AG09319 (cell line): ENCODE measurements around the gene SOHLH2.

Experiments used
- DNase-seq: peaks from one replicate; pipeline ENCODE4 v3.0.0-alpha.2; 2010; ENCODE audit warnings: low read depth; ENCODE audit errors: extremely low read depth
- TF ChIP-seq, protein P1 (sequence below): IDR thresholded peaks from 2 replicates; pipeline ENCODE4 v1.5.1; 2011; ENCODE audit warnings: low read depth, mild to moderate bottlenecking, inconsistent platforms, low read length, moderate library complexity

The SOHLH2 gene

DNA sequence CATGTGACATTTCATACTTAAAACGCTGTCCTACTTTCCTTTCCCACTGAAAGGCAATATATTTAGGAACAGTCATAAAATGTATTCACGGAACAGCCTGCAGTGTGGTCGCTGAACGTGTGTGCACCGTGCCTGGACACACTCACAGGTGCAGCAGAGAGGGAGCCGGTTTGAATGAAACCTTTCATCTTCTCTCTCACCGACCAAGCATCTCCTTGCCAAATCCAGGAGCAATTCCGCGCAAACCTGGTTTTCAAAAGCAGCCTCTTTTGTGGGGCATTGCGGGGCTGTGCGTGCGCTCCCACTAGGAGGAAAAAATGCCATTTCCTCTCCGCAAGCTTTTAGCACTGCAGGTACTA, 84.2 kb downstream of the SOHLH2 start:
- DNase-seq = no peak
- TF ChIP-seq, protein P1, sequence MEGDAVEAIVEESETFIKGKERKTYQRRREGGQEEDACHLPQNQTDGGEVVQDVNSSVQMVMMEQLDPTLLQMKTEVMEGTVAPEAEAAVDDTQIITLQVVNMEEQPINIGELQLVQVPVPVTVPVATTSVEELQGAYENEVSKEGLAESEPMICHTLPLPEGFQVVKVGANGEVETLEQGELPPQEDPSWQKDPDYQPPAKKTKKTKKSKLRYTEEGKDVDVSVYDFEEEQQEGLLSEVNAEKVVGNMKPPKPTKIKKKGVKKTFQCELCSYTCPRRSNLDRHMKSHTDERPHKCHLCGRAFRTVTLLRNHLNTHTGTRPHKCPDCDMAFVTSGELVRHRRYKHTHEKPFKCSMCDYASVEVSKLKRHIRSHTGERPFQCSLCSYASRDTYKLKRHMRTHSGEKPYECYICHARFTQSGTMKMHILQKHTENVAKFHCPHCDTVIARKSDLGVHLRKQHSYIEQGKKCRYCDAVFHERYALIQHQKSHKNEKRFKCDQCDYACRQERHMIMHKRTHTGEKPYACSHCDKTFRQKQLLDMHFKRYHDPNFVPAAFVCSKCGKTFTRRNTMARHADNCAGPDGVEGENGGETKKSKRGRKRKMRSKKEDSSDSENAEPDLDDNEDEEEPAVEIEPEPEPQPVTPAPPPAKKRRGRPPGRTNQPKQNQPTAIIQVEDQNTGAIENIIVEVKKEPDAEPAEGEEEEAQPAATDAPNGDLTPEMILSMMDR = no peak

GRCh38 chr13:36129539-36129938, 84.8 kb downstream of the SOHLH2 start:
- no peak for DNase-seq
- TF ChIP-seq, protein P1 = no peak

DNA sequence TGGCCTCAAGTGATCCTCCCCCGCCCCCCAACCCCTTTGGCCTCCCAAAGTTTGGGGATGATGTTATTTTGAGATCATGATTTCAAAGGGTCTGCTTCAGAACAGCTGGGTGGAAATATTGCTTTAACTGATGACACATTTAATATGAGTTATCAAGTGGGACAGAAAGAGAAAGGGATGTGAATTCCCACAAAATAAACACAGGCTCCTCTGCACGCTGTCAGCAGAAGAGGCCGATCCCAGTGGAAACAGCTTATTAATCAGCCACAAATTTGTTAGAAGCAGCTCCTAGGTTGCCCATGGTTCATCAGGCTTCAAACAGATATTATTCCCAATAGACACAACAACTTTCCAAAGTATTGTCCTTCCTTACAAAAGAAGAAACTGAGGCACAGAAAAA, 87.9 kb downstream of the SOHLH2 start:
- DNase-seq = no peak
- TF ChIP-seq, protein P1 = no peak

- no peak for DNase-seq
- TF ChIP-seq, protein P1 = no peak
Measured at GRCh38 chr13:36125841-36126240, 88.5 kb downstream of the SOHLH2 start.

- peak; percentile 74 for DNase-seq
- TF ChIP-seq, protein P1 = no peak
Measured at GRCh38 chr13:36124236-36124822, 90.0 kb downstream of the SOHLH2 start.
